Non-pigmented ciliary epithelial cell (primary cell): Measurements from ENCODE around the gene SLC66A1.
"Not testable (repeated sequence)": the region's sequence is repeated elsewhere in the genome, so short reads cannot be mapped to it uniquely, and the experiment has no call there.

Experiments
- DNase-seq: peaks from one replicate; pipeline ENCODE4 v3.0.0-alpha.2; 2010; ENCODE audit warnings: low read depth

The SLC66A1 gene

GRCh38 chr1:19311931-19312781 lies at the start of gene SLC66A1, which contains the start of gene AKR7A2:
Gene SLC66A1 (plus strand): TSS chr1:19312326. CDS start chr1:19317678, 5,352 bp downstream.
Gene AKR7A2 (minus strand): TSS chr1:19312144. CDS start chr1:19312124, 20 bp downstream.
- DNase-seq: no peak

- no peak for DNase-seq
Observed at GRCh38 chr1:19262744-19263143, 49.4 kb upstream of the SLC66A1 start.

- DNase-seq: no peak
Observed at GRCh38 chr1:19268445-19268844, 43.7 kb upstream of the SLC66A1 start.

- not testable (repeated sequence) for DNase-seq
Observed at GRCh38 chr1:19269427-19270342, 42.4 kb upstream of the SLC66A1 start.

GRCh38 chr1:19270343-19270730 lies 41.8 kb upstream of the SLC66A1 start:
- DNase-seq: not testable (repeated sequence)

GRCh38 chr1:19272064-19272463 lies 40.1 kb upstream of the SLC66A1 start:
- DNase-seq: no peak

GRCh38 chr1:19273106-19273843 lies 38.9 kb upstream of the SLC66A1 start:
- no peak for DNase-seq

- DNase-seq: not testable (repeated sequence)
Observed at GRCh38 chr1:19273844-19274531, 38.1 kb upstream of the SLC66A1 start.

- no peak for DNase-seq
Observed at GRCh38 chr1:19274636-19275035, 37.5 kb upstream of the SLC66A1 start.

GRCh38 chr1:19283891-19284290 lies 28.2 kb upstream of the SLC66A1 start:
- DNase-seq: no peak

GRCh38 chr1:19284881-19285280 lies 27.2 kb upstream of the SLC66A1 start:
- no peak for DNase-seq

GRCh38 chr1:19285366-19285765 lies 26.8 kb upstream of the SLC66A1 start:
- not testable (repeated sequence) for DNase-seq

GRCh38 chr1:19285807-19286206 lies 26.3 kb upstream of the SLC66A1 start:
- DNase-seq: not testable (repeated sequence)

- no peak for DNase-seq
Observed at GRCh38 chr1:19287436-19288185, 24.5 kb upstream of the SLC66A1 start.

GRCh38 chr1:19288324-19289241 lies 23.5 kb upstream of the SLC66A1 start, which contains the start of gene AKR7A3:
Gene AKR7A3 (minus strand): TSS chr1:19288770. CDS start chr1:19288709, 61 bp downstream.
- not testable (repeated sequence) for DNase-seq

GRCh38 chr1:19289244-19289643 lies 22.9 kb upstream of the SLC66A1 start:
- no peak for DNase-seq

GRCh38 chr1:19294638-19295037 lies 17.5 kb upstream of the SLC66A1 start:
- no peak for DNase-seq

GRCh38 chr1:19300211-19300610 lies 11.9 kb upstream of the SLC66A1 start:
- DNase-seq: no peak

- DNase-seq: not testable (repeated sequence)
Observed at GRCh38 chr1:19304081-19304480, 8.0 kb upstream of the SLC66A1 start.
